GM23338 (cell line): ENCODE results near the gene NLRX1. TPM values are rescaled to one million over a fixed set of nuclear protein-coding genes. Genes with fewer than 3 reads are reported as not detected.
A peak's percentile ranks its signal among the peaks of the same experiment; 100 is the strongest.

ENCODE experiments used
- ATAC-seq: fragments of 200-7000 bp; cut with Tn5 transposase; 3 replicates; pipeline ENCODE4 v1.9.1; 2020
- DNase-seq: peaks from one replicate; pipeline ENCODE4 v3.0.0-alpha.2; 2015; ENCODE audit warnings: low spot score
- H2AFZ ChIP-seq: fragments of 200-600 bp; sonication (generic); 2 replicates; pipeline ENCODE4 v1.8.0; 2016; ENCODE audit warnings: antibody characterized with exemption, mild to moderate bottlenecking, moderate library complexity
- H3F3A ChIP-seq: fragments of 200-600 bp; sonication (generic); replicated peaks from 2 replicates; pipeline ENCODE4 v1.8.0; 2017; ENCODE audit warnings: antibody characterized with exemption, mixed run types, low read depth
- H3K27ac ChIP-seq: fragments of 200-600 bp; sonication (generic); 2 replicates; pipeline ENCODE4 v1.6.1; 2016; ENCODE audit warnings: low read depth
- H3K27me3 ChIP-seq: fragments of 200-600 bp; sonication (generic); 2 replicates; pipeline ENCODE4 v1.8.0; 2016; ENCODE audit warnings: mild to moderate bottlenecking, mixed run types, moderate library complexity; ENCODE audit not compliant: insufficient read depth
- H3K36me3 ChIP-seq: fragments of 200-600 bp; sonication (generic); 2 replicates; pipeline ENCODE4 v1.8.0; 2016; ENCODE audit warnings: mild to moderate bottlenecking; ENCODE audit not compliant: insufficient read depth
- H3K4me1 ChIP-seq: fragments of 200-600 bp; sonication (generic); 2 replicates; pipeline ENCODE4 v1.8.0; 2016; ENCODE audit warnings: mild to moderate bottlenecking, moderate library complexity; ENCODE audit not compliant: insufficient read depth
- H3K4me2 ChIP-seq: fragments of 200-600 bp; sonication (generic); 2 replicates; pipeline ENCODE4 v1.7.1; 2017; ENCODE audit warnings: mixed run types
- H3K4me3 ChIP-seq: fragments of 200-600 bp; sonication (generic); 2 replicates; pipeline ENCODE4 v1.6.1; 2016; ENCODE audit warnings: mixed run types
- H3K79me2 ChIP-seq: fragments of 200-600 bp; sonication (generic); replicated peaks from 2 replicates; pipeline ENCODE4 v1.8.0; 2017; ENCODE audit warnings: mild to moderate bottlenecking; ENCODE audit not compliant: insufficient read depth
- H3K9me2 ChIP-seq: fragments of 200-600 bp; sonication (generic); 2 replicates; pipeline ENCODE4 v1.8.0; 2017; ENCODE audit not compliant: insufficient read depth
- H4K20me1 ChIP-seq: fragments of 200-600 bp; sonication (generic); replicated peaks from 2 replicates; pipeline ENCODE4 v1.8.0; 2017; ENCODE audit warnings: mild to moderate bottlenecking; ENCODE audit not compliant: insufficient read depth
- H3K27ac Mint-ChIP-seq: 2 replicates; pipeline ENCODE4 v1.8.0; 2020; ENCODE audit warnings: inconsistent platforms, mild to moderate bottlenecking, moderate library complexity, mixed read lengths
- H3K27me3 Mint-ChIP-seq: 3 replicates; pipeline ENCODE4 v1.8.0; 2022; ENCODE audit warnings: low read depth, mild to moderate bottlenecking, moderate library complexity, mixed read lengths, inconsistent platforms; ENCODE audit not compliant: insufficient read depth, poor library complexity
- H3K36me3 Mint-ChIP-seq: 3 replicates; pipeline ENCODE4 v1.8.0; 2021; ENCODE audit warnings: low read depth, mild to moderate bottlenecking, inconsistent platforms, moderate library complexity, mixed read lengths
- H3K4me1 Mint-ChIP-seq: 3 replicates; pipeline ENCODE4 v1.8.0; 2020; ENCODE audit warnings: mild to moderate bottlenecking, inconsistent platforms, mixed read lengths
- H3K4me3 Mint-ChIP-seq: 3 replicates; pipeline ENCODE4 v1.8.0; 2021; ENCODE audit warnings: moderate library complexity, mild to moderate bottlenecking, inconsistent platforms, mixed read lengths
- H3K9me3 Mint-ChIP-seq: 3 replicates; pipeline ENCODE4 v1.8.0; 2020; ENCODE audit warnings: moderate library complexity, mild to moderate bottlenecking, inconsistent platforms, mixed read lengths
- CREB1 ChIP-seq: fragments of 250-450 bp; sonication (Bioruptor Pico); IDR thresholded peaks from 2 replicates; pipeline ENCODE4 v1.5.0; 2020; ENCODE audit warnings: low read depth, mild to moderate bottlenecking, moderate library complexity
- EZH2phosphoT487 ChIP-seq: fragments of 200-600 bp; sonication (generic); IDR thresholded peaks from one replicate; pipeline ENCODE4 v1.8.1; 2018; ENCODE audit warnings: antibody characterized with exemption; ENCODE audit not compliant: unreplicated experiment
- JUNB ChIP-seq: IDR thresholded peaks from one replicate; pipeline ENCODE4 v1.6.1; 2016; ENCODE audit warnings: antibody characterized with exemption; ENCODE audit not compliant: unreplicated experiment
- NANOG ChIP-seq: IDR thresholded peaks from 2 replicates; pipeline ENCODE4 v1.6.1; 2016; ENCODE audit warnings: antibody characterized with exemption, borderline replicate concordance
- POLR2AphosphoS5 ChIP-seq: IDR thresholded peaks from 2 replicates; pipeline ENCODE4 v1.6.1; 2016; ENCODE audit warnings: antibody characterized with exemption, low read depth
- STAT1 ChIP-seq: IDR thresholded peaks from one replicate; pipeline ENCODE4 v1.6.1; 2016; ENCODE audit warnings: antibody characterized with exemption; ENCODE audit not compliant: unreplicated experiment
- ZNF331 ChIP-seq: fragments of 250-450 bp; sonication (Bioruptor Pico); IDR thresholded peaks from 2 replicates; pipeline ENCODE4 v1.5.0; 2020; ENCODE audit warnings: low read depth, mild to moderate bottlenecking, moderate library complexity
- polyA plus RNA-seq: library from polyadenylated mRNA; unstranded; fragments of >200 nt; fragmentation: Nextera tagmentation; extraction: Ambion mirVana; gene quantifications from 2 replicates; pipeline ENCODE4 v1.2.1, GENCODE V29; 2016
- total RNA-seq: library from RNA; depleted of rRNA; stranded (reverse); fragments of >200 nt; shearing (Covaris generic); gene quantifications from 2 replicates; pipeline ENCODE4 v1.2.3, GENCODE V29; 2014
- TF ChIP-seq, protein P1 (sequence below): IDR thresholded peaks from one replicate; pipeline ENCODE4 v1.6.1; 2018; ENCODE audit warnings: antibody characterized with exemption; ENCODE audit not compliant: unreplicated experiment
- TF ChIP-seq, protein P2 (sequence below), 2 experiments: fragments of 200-600 bp in 1 of 2; sonication (generic) in 1 of 2; conservative IDR thresholded peaks; 2 replicates each; pipeline versions ENCODE4 v1.5.1 to v1.6.1; 2016 to 2017; ENCODE audit warnings: antibody characterized with exemption in 2 of 2, low read depth in 2 of 2, mild to moderate bottlenecking in 2 of 2, moderate library complexity in 1 of 2
- TF ChIP-seq, protein P3 (sequence below): IDR thresholded peaks from 2 replicates; pipeline ENCODE4 v1.6.1; 2016; ENCODE audit warnings: antibody characterized with exemption

Gene NLRX1
- total and polyA plus RNA-seq, 2 experiments from 2014 or later, result 2.8 to 13.8 TPM

DNA sequence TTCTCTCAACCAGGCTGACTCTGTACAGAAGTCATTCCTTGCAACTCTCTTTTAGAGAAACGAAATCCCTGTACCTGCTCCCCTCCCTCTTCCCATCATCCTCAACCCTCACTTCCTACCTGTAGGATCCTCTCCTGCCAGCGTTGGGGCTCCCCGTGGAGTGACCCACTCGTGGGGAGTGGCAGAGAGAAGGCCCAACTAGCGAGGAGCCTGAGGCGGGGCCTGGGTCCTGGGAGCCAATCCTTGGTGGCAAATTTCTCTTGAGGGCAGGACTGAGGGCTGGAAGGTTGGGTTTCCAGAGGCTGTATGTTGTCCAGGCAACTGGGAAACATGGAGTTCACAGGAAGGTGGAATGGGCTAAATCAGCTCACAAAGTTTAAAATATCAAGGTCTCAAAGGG, 27.2 kb downstream of the NLRX1 start (continued):
- TF ChIP-seq, protein P1, sequence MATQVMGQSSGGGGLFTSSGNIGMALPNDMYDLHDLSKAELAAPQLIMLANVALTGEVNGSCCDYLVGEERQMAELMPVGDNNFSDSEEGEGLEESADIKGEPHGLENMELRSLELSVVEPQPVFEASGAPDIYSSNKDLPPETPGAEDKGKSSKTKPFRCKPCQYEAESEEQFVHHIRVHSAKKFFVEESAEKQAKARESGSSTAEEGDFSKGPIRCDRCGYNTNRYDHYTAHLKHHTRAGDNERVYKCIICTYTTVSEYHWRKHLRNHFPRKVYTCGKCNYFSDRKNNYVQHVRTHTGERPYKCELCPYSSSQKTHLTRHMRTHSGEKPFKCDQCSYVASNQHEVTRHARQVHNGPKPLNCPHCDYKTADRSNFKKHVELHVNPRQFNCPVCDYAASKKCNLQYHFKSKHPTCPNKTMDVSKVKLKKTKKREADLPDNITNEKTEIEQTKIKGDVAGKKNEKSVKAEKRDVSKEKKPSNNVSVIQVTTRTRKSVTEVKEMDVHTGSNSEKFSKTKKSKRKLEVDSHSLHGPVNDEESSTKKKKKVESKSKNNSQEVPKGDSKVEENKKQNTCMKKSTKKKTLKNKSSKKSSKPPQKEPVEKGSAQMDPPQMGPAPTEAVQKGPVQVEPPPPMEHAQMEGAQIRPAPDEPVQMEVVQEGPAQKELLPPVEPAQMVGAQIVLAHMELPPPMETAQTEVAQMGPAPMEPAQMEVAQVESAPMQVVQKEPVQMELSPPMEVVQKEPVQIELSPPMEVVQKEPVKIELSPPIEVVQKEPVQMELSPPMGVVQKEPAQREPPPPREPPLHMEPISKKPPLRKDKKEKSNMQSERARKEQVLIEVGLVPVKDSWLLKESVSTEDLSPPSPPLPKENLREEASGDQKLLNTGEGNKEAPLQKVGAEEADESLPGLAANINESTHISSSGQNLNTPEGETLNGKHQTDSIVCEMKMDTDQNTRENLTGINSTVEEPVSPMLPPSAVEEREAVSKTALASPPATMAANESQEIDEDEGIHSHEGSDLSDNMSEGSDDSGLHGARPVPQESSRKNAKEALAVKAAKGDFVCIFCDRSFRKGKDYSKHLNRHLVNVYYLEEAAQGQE, result no peak
- TF ChIP-seq JUNB (no peak), CREB1 (CRISPR knock-in tag) (0 out of 2 replicates have a peak, but pooled peaks have one; percentile 25), EZH2phosphoT487 (no peak)

DNA sequence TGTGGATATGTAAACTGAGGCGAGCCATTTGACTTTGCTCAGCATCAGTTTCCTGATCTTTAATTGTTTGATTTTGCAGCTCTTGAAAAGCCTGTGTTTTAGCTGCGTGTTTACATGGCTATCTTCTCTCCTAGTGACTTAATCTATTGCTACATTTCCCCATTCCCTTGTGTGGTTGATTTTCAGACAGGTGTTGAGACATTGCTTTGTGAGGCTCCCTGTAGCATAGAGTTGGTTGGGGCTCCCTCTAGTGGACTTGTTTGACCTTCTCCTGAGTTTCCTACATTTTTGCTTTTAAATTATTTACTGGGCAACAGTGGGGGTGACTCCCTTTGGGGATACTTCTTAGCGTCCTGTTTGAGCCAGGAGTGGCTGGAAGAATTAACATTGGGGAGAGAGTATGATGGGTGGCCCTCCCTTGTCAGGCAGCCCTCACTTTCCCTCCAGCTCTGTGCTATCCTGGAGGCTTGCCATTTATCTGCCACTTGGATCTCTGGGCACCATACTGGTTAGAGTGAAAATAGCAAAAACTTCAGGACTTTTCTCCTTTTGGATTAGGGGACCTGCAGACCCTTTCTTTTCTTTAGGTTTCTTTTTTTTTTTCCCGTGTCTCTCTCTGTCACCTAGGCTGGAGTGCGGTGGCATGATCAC, 28.4 kb downstream of the NLRX1 start:
- peak; percentile 96 for DNase-seq
- no peaks in the 10 kb centered on the region for H3K79me2 ChIP-seq
- peak overlapping the region; percentile 14; the same call in 1 of the 2 replicates for H2AFZ ChIP-seq
- H3K4me1 ChIP-seq, result peaks cover 3% of the 10 kb centered on the region; the same call in 1 of the 2 replicates
- no peaks in the 10 kb centered on the region for H3K36me3 ChIP-seq
- peak; percentile 78 for ATAC-seq
- Mint-ChIP-seq H3K36me3 (no peaks in the 10 kb centered on the region), H3K27ac (no peak overlapping the region), H3K4me1 (peaks cover 21% of the 10 kb centered on the region), H3K27me3 (peaks cover 5% of the 10 kb centered on the region), H3K9me3 (no peaks in the 10 kb centered on the region), H3K4me3 (no peak overlapping the region)
- no peaks in the 10 kb centered on the region for H4K20me1 ChIP-seq
- H3K4me3 ChIP-seq, result no peak overlapping the region
- H3K27ac ChIP-seq, result no peak overlapping the region
- H3K4me2 ChIP-seq, result no peak overlapping the region
- TF ChIP-seq, protein P2, sequence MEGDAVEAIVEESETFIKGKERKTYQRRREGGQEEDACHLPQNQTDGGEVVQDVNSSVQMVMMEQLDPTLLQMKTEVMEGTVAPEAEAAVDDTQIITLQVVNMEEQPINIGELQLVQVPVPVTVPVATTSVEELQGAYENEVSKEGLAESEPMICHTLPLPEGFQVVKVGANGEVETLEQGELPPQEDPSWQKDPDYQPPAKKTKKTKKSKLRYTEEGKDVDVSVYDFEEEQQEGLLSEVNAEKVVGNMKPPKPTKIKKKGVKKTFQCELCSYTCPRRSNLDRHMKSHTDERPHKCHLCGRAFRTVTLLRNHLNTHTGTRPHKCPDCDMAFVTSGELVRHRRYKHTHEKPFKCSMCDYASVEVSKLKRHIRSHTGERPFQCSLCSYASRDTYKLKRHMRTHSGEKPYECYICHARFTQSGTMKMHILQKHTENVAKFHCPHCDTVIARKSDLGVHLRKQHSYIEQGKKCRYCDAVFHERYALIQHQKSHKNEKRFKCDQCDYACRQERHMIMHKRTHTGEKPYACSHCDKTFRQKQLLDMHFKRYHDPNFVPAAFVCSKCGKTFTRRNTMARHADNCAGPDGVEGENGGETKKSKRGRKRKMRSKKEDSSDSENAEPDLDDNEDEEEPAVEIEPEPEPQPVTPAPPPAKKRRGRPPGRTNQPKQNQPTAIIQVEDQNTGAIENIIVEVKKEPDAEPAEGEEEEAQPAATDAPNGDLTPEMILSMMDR (conservative IDR thresholded peaks at IDR 0.05; ENCODE audit: low read depth in 2 of 2), result peak; percentile 91 to 94
- no peak for TF ChIP-seq CREB1 (CRISPR knock-in tag)
- H3F3A ChIP-seq, result no peaks in the 10 kb centered on the region
- H3K27me3 ChIP-seq, result no peaks in the 10 kb centered on the region
- no peaks in the 10 kb centered on the region for H3K9me2 ChIP-seq

DNA sequence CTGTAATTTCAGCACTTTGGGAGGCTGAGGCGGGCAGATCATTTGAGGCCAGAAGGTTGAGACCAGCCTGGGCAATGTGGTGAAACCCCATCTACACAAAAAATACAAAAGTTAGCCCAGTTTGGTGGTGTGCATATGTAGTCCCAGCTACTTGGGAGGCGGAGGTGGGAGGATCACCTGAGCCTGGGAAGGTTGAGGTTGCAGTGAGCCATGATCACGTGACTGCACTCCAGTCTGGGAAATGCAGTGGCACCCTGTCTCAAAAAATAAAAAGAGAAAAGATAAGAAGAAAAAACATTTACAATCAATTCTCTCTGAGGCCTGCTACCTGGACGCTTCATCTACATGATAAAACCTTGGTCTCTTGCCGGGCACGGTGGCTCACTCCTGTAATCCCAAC, 30.4 kb downstream of the NLRX1 start:
- Histone ChIP-seq H3K4me2 (0 out of 2 replicates have a peak overlapping the region, but pooled peaks have one; percentile 29), H3K9me2 (no peaks in the 10 kb centered on the region), H3K36me3 (no peaks in the 10 kb centered on the region), H3F3A (no peaks in the 10 kb centered on the region), H2AFZ (peak overlapping the region; percentile 88), H4K20me1 (no peaks in the 10 kb centered on the region), H3K27ac (no peak overlapping the region), H3K79me2 (no peaks in the 10 kb centered on the region), H3K27me3 (no peaks in the 10 kb centered on the region), H3K4me1 (peaks cover 3% of the 10 kb centered on the region; the same call in 1 of the 2 replicates), H3K4me3 (no peak overlapping the region)
- DNase-seq, result no peak
- Mint-ChIP-seq H3K27ac (peak overlapping the region; percentile 72; the same call in 1 of the 2 replicates), H3K4me1 (peaks cover 21% of the 10 kb centered on the region), H3K27me3 (peaks cover 5% of the 10 kb centered on the region), H3K36me3 (no peaks in the 10 kb centered on the region), H3K4me3 (no peak overlapping the region), H3K9me3 (no peaks in the 10 kb centered on the region)
- no peak for ATAC-seq
- TF ChIP-seq POLR2AphosphoS5 (no peak), EZH2phosphoT487 (no peak), ZNF331 (CRISPR knock-in tag) (no peak), CREB1 (CRISPR knock-in tag) (no peak), NANOG (no peak), STAT1 (no peak)
- TF ChIP-seq, protein P1, result no peak
- TF ChIP-seq, protein P3, sequence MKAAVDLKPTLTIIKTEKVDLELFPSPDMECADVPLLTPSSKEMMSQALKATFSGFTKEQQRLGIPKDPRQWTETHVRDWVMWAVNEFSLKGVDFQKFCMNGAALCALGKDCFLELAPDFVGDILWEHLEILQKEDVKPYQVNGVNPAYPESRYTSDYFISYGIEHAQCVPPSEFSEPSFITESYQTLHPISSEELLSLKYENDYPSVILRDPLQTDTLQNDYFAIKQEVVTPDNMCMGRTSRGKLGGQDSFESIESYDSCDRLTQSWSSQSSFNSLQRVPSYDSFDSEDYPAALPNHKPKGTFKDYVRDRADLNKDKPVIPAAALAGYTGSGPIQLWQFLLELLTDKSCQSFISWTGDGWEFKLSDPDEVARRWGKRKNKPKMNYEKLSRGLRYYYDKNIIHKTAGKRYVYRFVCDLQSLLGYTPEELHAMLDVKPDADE, result no peak
